ENCODE measurements around the gene CLEC18B. TPM values are rescaled to one million over a fixed set of nuclear protein-coding genes. Genes with fewer than 3 reads are reported as not detected.
A peak's percentile ranks its signal among the peaks of the same experiment; 100 is the strongest.
"Not testable (repeated sequence)": the region's sequence is repeated elsewhere in the genome, so short reads cannot be mapped to it uniquely, and the experiment has no call there.

Gene CLEC18B
- total RNA-seq, 4 donors from 2014 or later: 0.69 TPM; not detected in 3

DNA sequence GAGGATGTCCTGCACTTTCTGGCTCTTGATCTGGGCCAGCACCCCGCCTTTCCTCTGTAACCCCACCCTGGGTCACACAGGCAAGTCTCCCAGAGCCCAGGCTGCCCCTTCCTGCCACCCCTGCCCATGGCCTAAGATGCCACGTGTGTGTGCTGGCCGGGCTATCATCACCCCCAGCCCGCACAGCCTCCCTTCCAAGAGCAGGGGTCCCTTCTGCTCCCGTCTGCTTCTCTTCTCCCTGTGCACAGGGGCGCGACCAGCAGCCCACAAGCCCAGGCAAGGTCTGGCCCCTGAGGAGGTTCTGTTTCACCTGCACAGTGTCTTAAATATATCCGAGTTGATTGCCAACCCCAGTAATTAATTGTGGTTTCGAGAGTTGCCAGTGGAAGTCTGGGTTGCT lies 10.3 kb downstream of the CLEC18B start:
- H3K27ac ChIP-seq; H3K9me3 ChIP-seq; H3K4me1 ChIP-seq; H3K27me3 ChIP-seq; H3K4me3 ChIP-seq; intact Hi-C loops (cut with DNase I; ENCODE audit: low total_unique reads); H3K36me3 ChIP-seq: not testable (repeated sequence)
- DNase-seq: peak in 1 of 2 donors; percentile 16

DNA sequence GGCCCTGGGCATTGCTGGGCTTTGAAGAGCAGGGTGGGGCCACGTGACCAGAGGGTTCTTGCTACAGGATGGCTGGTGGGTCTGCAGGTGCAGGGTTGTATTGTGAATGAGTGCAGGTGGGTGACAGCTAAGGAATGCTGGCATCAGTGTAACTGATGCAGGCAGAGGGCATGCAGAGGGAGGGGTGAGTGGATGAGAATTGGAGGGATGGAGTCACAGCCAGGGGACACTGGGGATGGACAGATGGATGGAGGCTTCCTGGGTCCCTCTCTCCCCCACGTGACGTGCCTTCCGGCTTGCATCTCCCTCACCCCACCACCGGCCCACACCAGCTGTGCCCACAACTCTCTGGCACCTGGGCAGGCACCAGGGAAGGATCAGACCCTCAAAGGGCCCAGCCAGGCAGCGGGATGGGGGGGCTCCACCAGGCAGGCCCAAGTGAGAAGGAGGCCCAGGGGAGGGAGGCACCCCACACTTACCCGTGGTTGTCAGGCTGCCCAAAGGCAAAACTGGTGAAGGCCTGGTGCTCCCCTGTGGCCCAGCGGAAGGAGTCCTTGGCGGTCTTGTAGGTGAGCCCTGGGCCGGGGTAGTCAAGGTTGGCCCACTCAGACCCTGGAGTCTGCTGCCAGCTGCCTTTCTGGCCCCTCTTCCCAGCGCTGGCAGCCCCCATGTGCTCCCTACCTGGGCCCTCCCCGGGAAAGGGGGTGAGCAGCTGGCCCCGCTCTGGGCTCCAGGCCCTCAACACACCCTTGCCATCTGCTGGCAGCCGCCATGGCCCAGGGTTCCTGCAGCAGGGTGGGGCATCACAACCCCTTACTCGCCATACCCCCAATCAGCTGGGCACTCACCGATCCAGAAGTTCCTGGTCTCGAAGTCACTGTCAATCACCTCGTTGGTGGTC lies 11.0 kb downstream of the CLEC18B start:
- H3K27ac ChIP-seq; H3K4me1 ChIP-seq; H3K9me3 ChIP-seq; H3K36me3 ChIP-seq; intact Hi-C loops (cut with DNase I; ENCODE audit: low total_unique reads); H3K4me3 ChIP-seq; H3K27me3 ChIP-seq: not testable (repeated sequence)
- DNase-seq: peak in 1 of 2 donors; percentile 22

DNA sequence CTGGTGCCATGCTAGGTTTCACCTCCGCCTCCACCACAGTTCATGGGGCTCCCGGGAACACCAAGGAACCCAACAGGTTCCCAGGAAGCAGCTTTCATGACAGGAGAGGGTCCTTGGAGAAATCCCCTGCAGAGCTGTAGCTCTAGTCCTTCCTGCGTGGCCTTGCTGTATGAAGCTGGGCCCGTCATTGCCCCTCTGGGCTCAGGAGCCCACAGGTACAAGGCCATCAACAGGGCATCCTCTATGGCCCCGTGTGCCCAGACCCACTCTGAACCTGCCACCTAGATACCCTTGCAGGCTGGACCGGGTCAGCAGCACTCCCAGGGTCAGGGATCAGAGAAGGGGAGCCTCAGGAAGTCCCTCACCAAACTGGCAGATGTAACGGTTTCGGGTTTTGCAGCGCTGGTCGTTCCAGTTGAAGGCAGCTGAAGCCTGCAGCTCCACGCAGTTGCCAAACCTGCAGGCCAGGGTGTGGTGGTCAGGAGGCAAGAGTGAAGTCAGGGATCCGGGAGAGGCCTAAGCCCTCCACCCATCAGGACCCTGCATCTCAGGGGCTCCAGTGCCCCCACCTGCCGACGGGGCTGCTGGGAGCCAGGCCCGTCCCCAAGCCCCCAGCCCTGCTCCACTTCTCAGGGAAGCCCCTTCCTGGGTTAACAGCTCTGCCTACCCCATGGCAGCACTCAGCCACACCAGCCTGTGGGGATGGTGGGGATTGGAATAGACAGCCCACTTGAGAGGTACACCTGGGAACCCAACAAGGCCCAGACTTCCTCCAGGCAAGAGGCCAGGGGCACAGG lies 11.9 kb downstream of the CLEC18B start:
- H3K36me3 ChIP-seq; H3K27me3 ChIP-seq; H3K9me3 ChIP-seq; H3K4me1 ChIP-seq; H3K4me3 ChIP-seq; intact Hi-C loops (cut with DNase I; ENCODE audit: low total_unique reads); H3K27ac ChIP-seq: not testable (repeated sequence)
- peak in 1 of 2 donors; percentile 16 for DNase-seq

DNA sequence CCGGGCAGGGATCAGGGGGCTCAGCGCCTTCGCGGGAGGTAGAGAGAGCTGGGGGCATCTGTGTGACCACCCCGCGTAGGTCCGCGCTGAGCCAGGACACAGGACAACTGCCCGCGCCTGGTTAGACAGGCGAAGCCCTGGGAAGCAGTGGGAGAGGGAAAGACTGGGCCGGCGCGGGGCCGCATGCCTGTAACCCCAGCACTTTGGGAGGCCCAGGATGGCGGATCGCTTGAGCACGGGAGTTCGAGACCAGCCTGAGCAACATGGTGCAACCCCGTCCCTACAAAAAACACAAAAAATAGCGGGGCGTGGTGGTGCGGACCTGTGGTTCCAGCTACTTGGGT lies 13.9 kb downstream of the CLEC18B start:
- H3K4me1 ChIP-seq; H3K9me3 ChIP-seq; intact Hi-C loops (cut with DNase I; ENCODE audit: low total_unique reads); H3K27me3 ChIP-seq; H3K36me3 ChIP-seq: not testable (repeated sequence)
- H3K4me3 ChIP-seq: peak overlapping the region; percentile 18 to 37
- DNase-seq: peak in 1 of 2 donors; percentile 63
- H3K27ac ChIP-seq: peak overlapping the region; percentile 77 to 87

DNA sequence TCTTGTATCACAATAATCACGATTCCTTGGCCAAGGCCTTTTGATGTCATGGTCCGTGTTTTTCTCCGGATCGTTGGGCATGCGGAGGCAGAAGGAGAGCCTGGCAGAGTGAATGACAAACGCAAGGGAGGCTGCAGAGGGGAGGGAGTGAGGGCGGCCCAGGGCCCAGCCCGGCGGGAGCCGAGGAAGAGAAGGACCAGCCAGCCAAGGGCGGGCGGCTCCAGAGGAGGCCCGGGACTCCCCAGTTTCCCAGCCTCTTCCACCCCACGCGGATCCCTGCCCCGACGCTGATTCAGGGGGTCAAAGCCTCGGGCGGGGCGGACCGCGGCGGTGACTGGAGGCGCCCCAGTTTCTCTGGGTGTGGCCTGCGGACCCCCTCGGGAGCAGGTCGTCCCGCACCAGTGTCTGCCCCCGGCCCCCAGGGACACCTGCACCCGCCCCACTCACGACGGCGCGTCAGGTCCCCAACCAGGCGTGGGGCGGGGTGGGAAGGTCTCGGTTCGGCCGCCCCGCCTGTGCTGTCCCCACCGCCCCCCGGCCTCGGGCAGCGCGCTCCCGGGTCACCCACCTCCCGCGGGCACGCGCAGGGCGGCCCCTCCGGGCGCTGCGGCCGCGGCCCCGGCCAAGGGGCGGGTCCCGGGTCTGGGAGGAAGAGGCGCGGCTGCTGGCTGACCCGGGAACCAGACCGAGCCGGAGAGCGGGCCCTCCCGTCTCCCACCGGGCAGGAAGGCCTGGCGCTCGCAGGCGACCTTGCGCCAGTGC lies 14.5 kb downstream of the CLEC18B start:
- H3K9me3 ChIP-seq; intact Hi-C loops (cut with DNase I; ENCODE audit: low total_unique reads); H3K27me3 ChIP-seq; H3K4me1 ChIP-seq; H3K36me3 ChIP-seq: not testable (repeated sequence)
- peak overlapping the region; percentile 77 to 87 for H3K27ac ChIP-seq
- DNase-seq: peak in 1 of 2 donors; percentile 81
- peak overlapping the region; percentile 24 to 37 for H3K4me3 ChIP-seq

DNA sequence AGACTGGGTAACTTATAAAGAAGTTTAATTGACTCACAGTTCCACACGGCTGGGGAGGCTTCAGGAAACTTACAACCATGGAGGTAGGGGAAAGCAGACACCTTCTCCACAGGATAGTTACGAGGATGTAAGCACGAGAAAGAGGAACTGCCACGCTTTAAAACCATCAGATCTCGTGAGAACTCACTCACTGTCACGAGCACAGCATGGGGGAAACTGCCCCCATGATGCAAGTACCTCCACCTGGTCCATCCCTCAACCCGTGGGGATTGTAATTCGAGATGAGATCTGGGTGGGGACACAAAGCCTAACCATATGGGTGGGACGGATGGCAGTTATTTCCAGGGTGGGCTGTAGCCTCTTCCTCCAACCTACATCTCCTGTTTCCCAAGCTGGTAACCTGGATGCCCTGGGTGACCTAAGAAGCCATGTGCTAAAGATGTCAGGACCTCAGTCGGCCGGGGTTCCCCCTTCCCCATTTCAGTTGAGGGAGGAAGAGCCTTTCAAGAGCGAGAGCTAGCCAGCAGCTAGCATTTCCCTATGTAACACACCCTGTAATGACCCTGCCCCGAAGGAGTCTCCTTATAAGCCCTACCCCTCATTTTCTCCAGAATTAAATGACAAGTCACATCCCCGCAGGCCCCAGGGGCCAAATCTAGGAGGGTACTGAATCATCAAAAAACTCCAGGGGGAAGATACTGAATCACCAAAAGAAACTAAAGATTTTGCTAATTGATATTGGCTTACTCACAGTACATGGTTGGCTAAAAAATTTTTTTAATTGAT lies 16.9 kb downstream of the CLEC18B start:
- H3K27me3 ChIP-seq; H3K36me3 ChIP-seq; H3K4me1 ChIP-seq; H3K27ac ChIP-seq; intact Hi-C loops (cut with DNase I; ENCODE audit: low total_unique reads); DNase-seq; H3K4me3 ChIP-seq; H3K9me3 ChIP-seq: not testable (repeated sequence)

DNA sequence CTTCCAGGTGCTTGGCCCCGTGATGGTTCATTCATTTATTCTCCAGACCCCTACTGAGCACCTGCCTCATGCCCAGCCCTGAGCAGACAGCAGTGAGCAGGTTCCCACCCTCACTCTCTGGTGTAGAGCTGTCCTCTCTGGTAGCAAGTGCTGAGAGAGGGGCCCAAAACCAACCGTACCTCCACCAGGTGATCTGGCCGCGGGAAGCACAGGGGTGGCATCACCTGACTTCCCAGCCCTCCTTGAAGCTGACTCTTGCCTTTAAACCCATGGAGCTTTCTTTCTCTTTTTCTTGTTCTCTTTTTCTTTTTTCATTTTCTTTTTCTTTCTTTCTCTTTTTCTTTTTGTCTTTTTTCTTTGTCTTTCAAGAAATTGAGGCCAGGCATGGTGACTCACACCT lies 21.0 kb downstream of the CLEC18B start:
- peak in 1 of 2 donors; percentile 10 for DNase-seq
- intact Hi-C loops (cut with DNase I; ENCODE audit: low total_unique reads); H3K9me3 ChIP-seq; H3K27me3 ChIP-seq; H3K4me3 ChIP-seq; H3K27ac ChIP-seq; H3K4me1 ChIP-seq; H3K36me3 ChIP-seq: not testable (repeated sequence)

DNA sequence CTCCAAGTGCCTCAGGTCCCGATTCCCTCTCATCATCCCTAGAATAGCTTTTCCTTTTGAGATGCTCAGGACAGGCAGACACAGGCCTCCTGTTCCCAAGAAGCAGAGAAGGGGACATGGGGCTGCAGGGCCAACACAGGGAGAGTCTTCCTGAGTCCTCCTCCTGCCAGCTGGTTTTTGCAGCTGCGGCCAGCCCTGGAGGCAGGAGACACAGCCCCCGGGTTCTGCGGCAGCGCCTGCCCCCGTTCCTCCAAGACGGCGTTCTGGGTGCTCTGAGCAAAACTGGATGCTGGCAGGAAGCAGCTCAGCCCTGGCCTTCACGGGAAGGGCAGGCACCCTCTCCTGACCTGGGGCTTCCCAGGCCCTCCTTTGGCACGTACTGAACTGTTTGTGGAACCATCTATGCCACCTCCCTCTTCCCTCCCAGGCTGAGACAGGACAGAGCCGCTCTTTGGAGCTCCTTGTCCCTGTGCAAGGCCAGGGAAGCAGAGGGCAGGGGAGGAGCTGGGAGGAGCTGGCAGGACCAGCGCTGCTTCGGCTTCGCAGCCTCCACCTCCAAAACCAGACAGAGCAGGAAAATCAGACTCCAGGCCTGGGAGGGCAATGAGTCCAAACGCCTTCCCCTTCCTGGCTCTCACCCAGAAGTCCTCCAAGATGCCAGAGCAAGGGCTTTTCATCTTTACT lies 22.9 kb downstream of the CLEC18B start:
- H3K27me3 ChIP-seq; H3K4me3 ChIP-seq; H3K36me3 ChIP-seq; H3K4me1 ChIP-seq; intact Hi-C loops (cut with DNase I; ENCODE audit: low total_unique reads); H3K9me3 ChIP-seq: not testable (repeated sequence)
- DNase-seq: peak in 1 of 2 donors; percentile 60
- H3K27ac ChIP-seq: peak overlapping the region; percentile 47 to 57

DNA sequence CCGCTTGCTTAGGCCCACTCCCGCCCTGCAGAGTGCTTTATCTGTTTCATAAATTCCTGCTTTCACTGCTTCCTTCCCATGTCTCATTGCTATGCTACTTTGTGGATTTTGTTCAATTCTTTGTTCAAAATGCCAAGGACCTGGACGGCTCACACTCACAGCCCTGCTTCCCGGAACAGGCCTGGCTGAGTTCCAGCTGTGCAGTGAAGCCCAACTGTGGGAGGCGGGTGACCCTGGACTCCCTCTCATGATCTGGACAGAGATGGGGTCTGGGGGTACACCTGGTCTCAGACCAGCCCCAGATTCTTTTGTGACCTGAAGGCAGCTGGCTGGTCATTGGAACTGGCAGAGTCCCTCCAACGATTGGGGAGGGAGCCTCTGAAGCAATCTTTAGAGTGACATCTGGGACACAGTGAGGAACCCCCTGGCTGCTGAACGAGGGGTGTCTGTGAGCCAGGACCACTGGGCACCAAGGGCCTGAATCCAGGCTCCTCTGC lies 24.7 kb downstream of the CLEC18B start:
- DNase-seq: peak in 1 of 2 donors; percentile 31
- intact Hi-C loops (cut with DNase I; ENCODE audit: low total_unique reads); H3K27me3 ChIP-seq; H3K36me3 ChIP-seq; H3K9me3 ChIP-seq; H3K4me3 ChIP-seq; H3K27ac ChIP-seq; H3K4me1 ChIP-seq: not testable (repeated sequence)

DNA sequence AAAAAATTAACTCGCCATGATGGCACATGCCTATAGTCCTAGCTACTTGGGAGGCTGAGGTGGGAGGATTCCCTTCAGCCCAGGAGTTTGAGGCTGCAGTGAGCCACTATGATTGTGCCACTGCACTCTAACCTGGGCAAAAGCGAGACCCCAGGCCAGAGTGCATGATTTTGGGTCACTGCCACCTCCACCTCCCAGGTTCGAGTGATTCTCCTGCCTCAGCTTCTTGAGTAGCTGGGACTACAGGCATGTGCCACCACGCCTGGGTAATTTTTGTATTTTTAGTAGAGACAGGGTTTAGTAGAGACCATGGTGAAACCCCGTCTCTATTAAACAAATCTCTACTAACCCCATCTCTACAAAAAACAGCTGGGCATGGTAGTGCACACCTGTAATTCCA lies 26.7 kb downstream of the CLEC18B start:
- DNase-seq: peak in 1 of 2 donors; percentile 14
- H3K9me3 ChIP-seq; H3K4me3 ChIP-seq; H3K27me3 ChIP-seq; H3K4me1 ChIP-seq; H3K27ac ChIP-seq; intact Hi-C loops (cut with DNase I; ENCODE audit: low total_unique reads); H3K36me3 ChIP-seq: not testable (repeated sequence)

DNA sequence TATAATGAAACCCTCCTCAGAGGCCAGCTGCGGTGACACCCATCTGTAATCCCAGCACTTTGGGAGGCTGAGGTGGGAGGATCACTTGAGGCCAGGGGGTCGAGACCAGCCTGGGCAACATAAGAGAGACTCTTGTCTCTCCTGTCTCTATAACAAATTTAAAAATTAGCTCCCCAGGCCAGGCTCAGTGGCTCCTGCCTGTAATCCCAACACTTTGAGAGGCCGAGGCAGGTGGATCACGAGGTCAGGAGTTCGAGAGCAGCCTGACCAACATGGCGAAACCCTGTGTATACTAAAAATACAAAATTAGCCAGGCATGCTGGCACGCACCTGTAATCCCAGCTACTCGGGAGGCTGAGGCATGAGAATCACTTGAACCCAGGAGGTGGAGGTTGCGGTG lies 27.1 kb downstream of the CLEC18B start:
- H3K27me3 ChIP-seq; H3K4me3 ChIP-seq; H3K27ac ChIP-seq; H3K36me3 ChIP-seq; H3K9me3 ChIP-seq; H3K4me1 ChIP-seq; intact Hi-C loops (cut with DNase I; ENCODE audit: low total_unique reads): not testable (repeated sequence)
- peak in 1 of 2 donors; percentile 2 for DNase-seq
